Right lobe of liver (tissue), 6 donors: ENCODE measurements around the gene ACER3. TPM values are rescaled to one million over a fixed set of nuclear protein-coding genes. Genes with fewer than 3 reads are reported as not detected.
"Not testable (repeated sequence)": the region's sequence is repeated elsewhere in the genome, so short reads cannot be mapped to it uniquely, and the experiment has no call there.

Experiments used
- ATAC-seq, 4 donors: fragments of 200-7000 bp; cut with Tn5 transposase; one replicate each; pipeline ENCODE4 v1.9.1; 2020; ENCODE audit warnings: mild to moderate bottlenecking in 4 of 4, moderate library complexity in 4 of 4
- DNase-seq, 3 donors: peaks; one replicate each; pipeline ENCODE4 v3.0.0-alpha.2; 2020
- H3K27ac ChIP-seq, 3 donors: fragments of 200-600 bp; one replicate each; pipeline ENCODE4 v1.8.0; 2022
- H3K27me3 ChIP-seq, 2 donors: fragments of 200-600 bp; one replicate each; pipeline ENCODE4 v1.8.0; 2022
- H3K36me3 ChIP-seq, 4 donors: fragments of 200-600 bp; sonication (generic) in 1 of 4; one replicate each; pipeline versions ENCODE4 v1.5.1 to v1.8.0; 2017 to 2022; ENCODE audit warnings: control low read depth in 1 of 4
- H3K4me1 ChIP-seq, 4 donors: fragments of 200-600 bp; sonication (generic) in 1 of 4; one replicate each; pipeline versions ENCODE4 v1.5.1 to v1.8.0; 2017 to 2022; ENCODE audit warnings: control low read depth in 1 of 4
- H3K4me3 ChIP-seq, 3 donors: fragments of 200-600 bp; one replicate each; pipeline ENCODE4 v1.8.0; 2022
- H3K9me3 ChIP-seq, 4 donors: fragments of 200-600 bp; sonication (generic) in 1 of 4; one replicate each; pipeline versions ENCODE4 v1.5.1 to v1.8.0; 2017 to 2022; ENCODE audit warnings: control low read depth in 1 of 4
- CTCF ChIP-seq, 4 donors: fragments of 200-600 bp in 3 of 4; fragments of 450-650 bp in 1 of 4; IDR thresholded peaks; one replicate each; pipeline versions ENCODE4 v1.5.1 to v1.8.0; 2016 to 2022; ENCODE audit warnings: antibody characterized with exemption in 4 of 4, mild to moderate bottlenecking in 2 of 4
- POLR2A ChIP-seq: fragments of 450-650 bp; IDR thresholded peaks from one replicate; pipeline ENCODE4 v1.6.1; 2017; ENCODE audit warnings: antibody characterized with exemption, mild to moderate bottlenecking
- WGBS: methylation state at CpG from one replicate; pipeline ENCODE4 v1.1.6; 2018; ENCODE audit warnings: low coverage, low lambda C conversion rate; ENCODE audit not compliant: insufficient coverage; ENCODE audit errors: missing lambda C conversion rate; 5-methylcytosine and 5-hydroxymethylcytosine counted together
- intact Hi-C, 2 donors: fragments of 100-400 bp; cut with DNase I; formaldehyde crosslinking; loops; one replicate each; pipeline versions ENCODE4 v1.11.2 to v1.14.1; 2022
- long read RNA-seq: library from polyadenylated mRNA; unstranded; transcript quantifications from one replicate; pipeline ENCODE4 v2.0.0, GENCODE V29; 2019
- total RNA-seq, 6 experiments: library from RNA; depleted of rRNA in 2 of 6; stranded (reverse); fragments of >200 nt in 2 of 6; fragmentation: NEBNext Ultra II Directional in 3 of 6; extraction: Animal tissue kit (Norgen Biotek cat#: 25700) in 3 of 6; gene quantifications; one replicate each; pipeline versions ENCODE4 v1.1.0 to v1.2.4, GENCODE V29; 2016 to 2023
- donor health status: DM: no; HTN: yes; CAD: no.
- donor health status: DM: no; HTN: no; CAD: no.
- donor health status: DM: no; HTN: no; CAD: no.
- donor health status: DM: no; HTN: yes; CAD: no.
- donor health status: DM: no; HTN: yes; CAD: no.

The ACER3 gene
- 10 to 100 TPM in 2 of 6 experiments, 1 to 10 TPM in 4; 5.1 to 11.6 (median 7.3) TPM for total RNA-seq
- long read RNA-seq = 0 reads

- peak within 1 kb of the TSS; percentile 73 to 76 (median 76) for H3K27ac ChIP-seq
- DNase-seq (peak; percentile 94 to 97 (median 95)), ATAC-seq (peak; percentile 95 to 99 (median 98))
- H3K4me1 ChIP-seq = peaks cover 0 to 10% (median 1%) of the 10 kb centered on the region in 4 donors
- no peaks in the 10 kb centered on the region for H3K9me3 ChIP-seq
- no peaks in the 10 kb centered on the region for H3K36me3 ChIP-seq
- H3K27me3 ChIP-seq = no peaks in the 10 kb centered on the region
- intact Hi-C loops = loop anchor here in 1 of 2 donors (10.0 kb wide), 1 partner anchor 54 kb away; no protein-coding TSS in a partner anchor
- H3K4me3 ChIP-seq = peak within 1 kb of the TSS; percentile 59 to 70 (median 69)
- TF ChIP-seq POLR2A = peak; percentile 98
- no peak for TF ChIP-seq CTCF (IDR thresholded peaks at IDR 0.05)
- WGBS = 1% methylated on average over 34 of the region's 73 CpGs
These were observed at the start of gene ACER3 for GRCh38 chr11:76860539-76861475. Gene ACER3 (plus strand): TSS chr11:76860918. CDS start chr11:76860977, 59 bp downstream.

- intact Hi-C loops = loop anchor here in 1 of 2 donors (10.0 kb wide), 1 partner anchor 104 kb away; no protein-coding TSS in a partner anchor
- Histone ChIP-seq H3K4me3 (no peak overlapping the region), H3K27ac (no peak overlapping the region), H3K36me3 (no peaks in the 10 kb centered on the region), H3K27me3 (no peaks in the 10 kb centered on the region), H3K4me1 (peaks cover 0 to 8% (median 3%) of the 10 kb centered on the region in 4 donors), H3K9me3 (no peaks in the 10 kb centered on the region)
- WGBS = 97% methylated on average over 4 of the region's 4 CpGs
- TF ChIP-seq POLR2A (no peak), CTCF (IDR thresholded peaks at IDR 0.05) (no peak)
- DNase-seq = no peak
- ATAC-seq = no peak
These were observed 49.5 kb upstream of the ACER3 start for GRCh38 chr11:76811259-76811658.

- WGBS = 90% methylated on average over 2 of the region's 2 CpGs
- Histone ChIP-seq H3K9me3 (no peaks in the 10 kb centered on the region), H3K27ac (no peak overlapping the region), H3K4me3 (no peak overlapping the region), H3K27me3 (no peaks in the 10 kb centered on the region), H3K4me1 (peaks cover 0 to 4% (median 0%) of the 10 kb centered on the region in 4 donors), H3K36me3 (no peaks in the 10 kb centered on the region)
- no peak for DNase-seq
- intact Hi-C loops = loop anchor here in 1 of 2 donors (10.0 kb wide), 1 partner anchor 100 kb away; no protein-coding TSS in a partner anchor
- TF ChIP-seq POLR2A = no peak
- no peak for TF ChIP-seq CTCF (IDR thresholded peaks at IDR 0.05)
- ATAC-seq = no peak
These were observed 46.3 kb upstream of the ACER3 start for GRCh38 chr11:76814414-76814813.

GRCh38 chr11:76815678-76816077 is 45.0 kb upstream of the ACER3 start:
- 84% methylated on average over 7 of the region's 7 CpGs for WGBS
- not testable (repeated sequence) for H3K9me3 ChIP-seq, ATAC-seq, H3K36me3 ChIP-seq, H3K4me3 ChIP-seq, DNase-seq, H3K27me3 ChIP-seq, H3K4me1 ChIP-seq, H3K27ac ChIP-seq
- intact Hi-C loops = loop anchor here in 1 of 2 donors (10.0 kb wide), 1 partner anchor 99 kb away; no protein-coding TSS in a partner anchor

GRCh38 chr11:76820184-76820566 is 40.5 kb upstream of the ACER3 start:
- Histone ChIP-seq H3K27me3 (no peaks in the 10 kb centered on the region), H3K36me3 (no peaks in the 10 kb centered on the region), H3K9me3 (no peaks in the 10 kb centered on the region), H3K4me1 (no peaks in the 10 kb centered on the region), H3K4me3 (no peak overlapping the region), H3K27ac (no peak overlapping the region)
- DNase-seq = no peak
- WGBS = 78% methylated on average over 1 of the region's 1 CpG
- ATAC-seq = no peak
- intact Hi-C loops = no loop called here
- TF ChIP-seq POLR2A = no peak
- TF ChIP-seq CTCF (IDR thresholded peaks at IDR 0.05) = no peak

- DNase-seq, H3K4me3 ChIP-seq, H3K27me3 ChIP-seq, intact Hi-C loops, H3K9me3 ChIP-seq, H3K4me1 ChIP-seq, H3K36me3 ChIP-seq, ATAC-seq, H3K27ac ChIP-seq: not testable (repeated sequence)
- 100% methylated on average over 4 of the region's 29 CpGs for WGBS
These were observed 39.3 kb upstream of the ACER3 start for GRCh38 chr11:76821396-76821795.
